Measurements from ENCODE around the gene MTG1.

- TF ChIP-seq CTCF (conservative IDR thresholded peaks at IDR 0.05; ENCODE audit: low read length), result no peak
- no peak for TF ChIP-seq EZH2phosphoT487 (IDR thresholded peaks at IDR 0.05; ENCODE audit: borderline replicate concordance)
Observed at GRCh38 chr10:133359554-133359971, 34.4 kb upstream of the MTG1 start.

Measured in Loucy (cell line).